Measurements from ENCODE around the gene GALNT2.

DNA sequence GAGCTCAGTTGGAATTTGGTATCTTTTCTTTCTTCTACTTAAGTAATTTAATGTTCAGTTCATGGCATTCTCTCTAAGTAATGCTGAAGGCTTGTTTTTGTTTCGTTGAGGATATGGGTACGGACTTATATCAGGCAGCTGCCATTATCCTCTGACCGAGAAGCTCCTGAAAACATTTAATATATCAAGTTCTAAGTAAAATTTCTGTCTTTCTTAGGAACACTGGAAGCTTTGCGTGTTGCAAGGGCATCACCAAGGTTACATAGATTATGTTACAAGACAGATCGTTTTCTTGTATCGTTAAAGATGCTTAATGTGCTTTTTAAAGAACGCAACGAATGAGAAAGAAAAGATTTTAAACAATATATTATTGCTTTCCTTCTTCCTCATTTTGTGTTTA, 1.0 kb upstream of the GALNT2 start:
- TF ChIP-seq, protein P1, sequence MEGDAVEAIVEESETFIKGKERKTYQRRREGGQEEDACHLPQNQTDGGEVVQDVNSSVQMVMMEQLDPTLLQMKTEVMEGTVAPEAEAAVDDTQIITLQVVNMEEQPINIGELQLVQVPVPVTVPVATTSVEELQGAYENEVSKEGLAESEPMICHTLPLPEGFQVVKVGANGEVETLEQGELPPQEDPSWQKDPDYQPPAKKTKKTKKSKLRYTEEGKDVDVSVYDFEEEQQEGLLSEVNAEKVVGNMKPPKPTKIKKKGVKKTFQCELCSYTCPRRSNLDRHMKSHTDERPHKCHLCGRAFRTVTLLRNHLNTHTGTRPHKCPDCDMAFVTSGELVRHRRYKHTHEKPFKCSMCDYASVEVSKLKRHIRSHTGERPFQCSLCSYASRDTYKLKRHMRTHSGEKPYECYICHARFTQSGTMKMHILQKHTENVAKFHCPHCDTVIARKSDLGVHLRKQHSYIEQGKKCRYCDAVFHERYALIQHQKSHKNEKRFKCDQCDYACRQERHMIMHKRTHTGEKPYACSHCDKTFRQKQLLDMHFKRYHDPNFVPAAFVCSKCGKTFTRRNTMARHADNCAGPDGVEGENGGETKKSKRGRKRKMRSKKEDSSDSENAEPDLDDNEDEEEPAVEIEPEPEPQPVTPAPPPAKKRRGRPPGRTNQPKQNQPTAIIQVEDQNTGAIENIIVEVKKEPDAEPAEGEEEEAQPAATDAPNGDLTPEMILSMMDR (IDR thresholded peaks at IDR 0.05) = no peak
- TF ChIP-seq EZH2 (IDR thresholded peaks at IDR 0.05; ENCODE audit: borderline replicate concordance, insufficient read depth, low read depth, low read length, poor library complexity, severe bottlenecking) = no peak
